H1 (cell line): ENCODE measurements around the gene CRHR2. TPM values are rescaled to one million over a fixed set of nuclear protein-coding genes. Genes with fewer than 3 reads are reported as not detected.

ENCODE experiments used
- ASH2L ChIP-seq: fragments of 200-600, 300-600 bp; sonication (generic); IDR thresholded peaks from one replicate; pipeline ENCODE4 v1.7.1; 2017; ENCODE audit warnings: low read length
- CBX8 ChIP-seq: fragments of 300-800, 300-1000 bp; sonication (generic); IDR thresholded peaks from 2 replicates; pipeline ENCODE4 v1.7.1; 2016; ENCODE audit warnings: low read depth, low read length, borderline replicate concordance
- JUND ChIP-seq: IDR thresholded peaks from 2 replicates; pipeline ENCODE4 v1.6.1; 2011; ENCODE audit warnings: mild to moderate bottlenecking, improper control_type of control experiment, low read length
- SIN3A ChIP-seq, 2 experiments: IDR thresholded peaks in 1 of 2; conservative IDR thresholded peaks in 1 of 2; 2 replicates each; pipeline ENCODE4 v1.6.1; 2011 to 2012; ENCODE audit warnings: low read length in 2 of 2, improper control_type of control experiment in 1 of 2, low read depth in 1 of 2, mild to moderate bottlenecking in 1 of 2
- TEAD4 ChIP-seq: IDR thresholded peaks from 2 replicates; pipeline ENCODE4 v1.6.1; 2012; ENCODE audit warnings: low read depth, low read length, inconsistent platforms, mixed read lengths
- polyA plus RNA-seq, 7 experiments: library from polyadenylated mRNA; depleted of rRNA in 3 of 7; stranded (reverse) in 5 of 7; unstranded in 2 of 7; fragments of >200 nt in 5 of 7; fragments of 200-250 nt in 2 of 7; gene quantifications; 1 replicate in 5 of 7; 2 replicates in 1 of 7; 4 replicates in 1 of 7; pipeline versions ENCODE4 v1.2.1 to v1.2.3, GENCODE V29; 2011 to 2013; ENCODE audit warnings: missing spikeins in 2 of 7, mixed read lengths in 2 of 7
- total RNA-seq: library from RNA; stranded (reverse); fragmentation: NEBNext Ultra II Directional; extraction: Animal tissue kit (Norgen Biotek cat#: 25700); gene quantifications from 2 replicates; pipeline ENCODE4 v1.2.1, GENCODE V29; 2021
- TF ChIP-seq, protein P1 (sequence below): IDR thresholded peaks from 2 replicates; pipeline ENCODE4 v1.6.1; 2011; ENCODE audit warnings: low read length, improper control_type of control experiment

CRHR2 gene
- total and polyA plus RNA-seq, 2 of the 8 experiments (the other 6 are each of a cell fraction or from before 2014, with no cell fraction given) = 0.37 to 1.3 TPM

GRCh38 chr7:30731581-30731980 is 49.3 kb upstream of the CRHR2 start (continued):
- TF ChIP-seq, protein P1, sequence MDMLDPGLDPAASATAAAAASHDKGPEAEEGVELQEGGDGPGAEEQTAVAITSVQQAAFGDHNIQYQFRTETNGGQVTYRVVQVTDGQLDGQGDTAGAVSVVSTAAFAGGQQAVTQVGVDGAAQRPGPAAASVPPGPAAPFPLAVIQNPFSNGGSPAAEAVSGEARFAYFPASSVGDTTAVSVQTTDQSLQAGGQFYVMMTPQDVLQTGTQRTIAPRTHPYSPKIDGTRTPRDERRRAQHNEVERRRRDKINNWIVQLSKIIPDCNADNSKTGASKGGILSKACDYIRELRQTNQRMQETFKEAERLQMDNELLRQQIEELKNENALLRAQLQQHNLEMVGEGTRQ = no peak
- no peak for TF ChIP-seq TEAD4
- TF ChIP-seq CBX8 = no peak
- TF ChIP-seq ASH2L = no peak
- TF ChIP-seq JUND = no peak
- no peak for TF ChIP-seq SIN3A (conservative IDR thresholded peaks at IDR 0.05 in 1 of 2, IDR thresholded peaks at IDR 0.05 in 1 of 2; ENCODE audit: low read depth in 1 of 2, low read length in 2 of 2)
